Measurements from ENCODE around the gene RNF130.

GRCh38 chr5:180047667-180048066 lies 23.9 kb downstream of the RNF130 start:
- TF ChIP-seq CSDC2 (CRISPR knock-in tag; IDR thresholded peaks at IDR 0.05) (no peak), ISL1 (CRISPR knock-in tag; IDR thresholded peaks at IDR 0.05) (no peak), PPARA (CRISPR knock-in tag; IDR thresholded peaks at IDR 0.05; ENCODE audit: borderline replicate concordance) (no peak), ZNF70 (CRISPR knock-in tag; IDR thresholded peaks at IDR 0.05) (no peak), ZNF8 (CRISPR knock-in tag; IDR thresholded peaks at IDR 0.05) (no peak), CREB5 (CRISPR knock-in tag; IDR thresholded peaks at IDR 0.05; ENCODE audit: low read depth) (no peak), CSRNP3 (CRISPR knock-in tag; IDR thresholded peaks at IDR 0.05) (no peak)

Data from SK-N-SH treated with all-trans-retinoic acid at 6 μM for 48 hours (cell line).